ENCODE measurements around the gene BIN1. TPM values are rescaled to one million over a fixed set of nuclear protein-coding genes. Genes with fewer than 3 reads are reported as not detected.
A peak's percentile ranks its signal among the peaks of the same experiment; 100 is the strongest.

The BIN1 gene
- total RNA-seq, 2 experiments from 2014 or later: 1.5 to 14.1 TPM

DNA sequence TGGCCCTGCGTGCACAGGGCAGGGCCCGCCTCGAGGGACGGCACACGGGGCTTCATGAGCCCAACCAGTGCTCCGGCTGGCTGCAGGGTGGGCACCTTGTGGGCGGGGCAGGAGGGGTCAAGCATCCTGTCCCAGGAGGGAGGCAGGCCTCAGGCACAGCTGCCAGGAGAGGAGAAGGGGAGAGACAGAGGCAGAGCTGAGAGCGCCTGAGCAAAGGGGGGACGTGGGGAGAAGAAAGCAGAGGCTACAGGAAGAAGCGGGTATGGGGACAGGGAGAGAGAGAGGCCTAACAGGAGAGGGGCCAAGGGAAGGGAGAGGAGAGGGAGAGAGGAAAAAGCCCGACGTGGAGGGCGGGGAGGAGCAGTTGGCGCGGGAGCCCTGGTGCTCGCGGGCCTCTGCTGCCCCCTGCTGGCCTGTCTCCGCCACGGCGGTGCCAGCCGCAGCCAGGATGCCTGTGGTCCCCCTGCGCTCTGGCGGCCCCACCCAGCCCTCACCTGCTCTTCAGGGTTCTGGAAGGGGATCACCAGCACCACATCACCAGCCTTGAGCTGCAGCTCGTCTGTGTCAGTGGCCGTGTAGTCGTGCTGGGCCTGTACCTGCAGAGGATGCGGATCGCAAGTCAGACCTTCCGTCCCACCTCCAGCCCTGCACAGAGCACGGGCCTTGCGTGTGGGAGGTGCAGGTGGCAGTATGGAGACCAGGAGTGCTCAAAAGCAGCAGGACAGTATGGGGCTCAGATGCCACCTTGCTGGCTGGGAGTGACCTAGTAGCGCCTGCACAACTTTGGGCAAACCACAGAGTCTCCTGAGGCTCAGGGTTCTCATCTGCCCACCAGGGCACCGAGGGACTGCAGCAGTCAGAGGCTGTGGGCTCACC lies 56.8 kb downstream of the BIN1 start:
- TF ChIP-seq EZH2phosphoT487 (IDR thresholded peaks at IDR 0.05; ENCODE audit: borderline replicate concordance, low read depth, low read length): no peak
- TF ChIP-seq, protein P1, sequence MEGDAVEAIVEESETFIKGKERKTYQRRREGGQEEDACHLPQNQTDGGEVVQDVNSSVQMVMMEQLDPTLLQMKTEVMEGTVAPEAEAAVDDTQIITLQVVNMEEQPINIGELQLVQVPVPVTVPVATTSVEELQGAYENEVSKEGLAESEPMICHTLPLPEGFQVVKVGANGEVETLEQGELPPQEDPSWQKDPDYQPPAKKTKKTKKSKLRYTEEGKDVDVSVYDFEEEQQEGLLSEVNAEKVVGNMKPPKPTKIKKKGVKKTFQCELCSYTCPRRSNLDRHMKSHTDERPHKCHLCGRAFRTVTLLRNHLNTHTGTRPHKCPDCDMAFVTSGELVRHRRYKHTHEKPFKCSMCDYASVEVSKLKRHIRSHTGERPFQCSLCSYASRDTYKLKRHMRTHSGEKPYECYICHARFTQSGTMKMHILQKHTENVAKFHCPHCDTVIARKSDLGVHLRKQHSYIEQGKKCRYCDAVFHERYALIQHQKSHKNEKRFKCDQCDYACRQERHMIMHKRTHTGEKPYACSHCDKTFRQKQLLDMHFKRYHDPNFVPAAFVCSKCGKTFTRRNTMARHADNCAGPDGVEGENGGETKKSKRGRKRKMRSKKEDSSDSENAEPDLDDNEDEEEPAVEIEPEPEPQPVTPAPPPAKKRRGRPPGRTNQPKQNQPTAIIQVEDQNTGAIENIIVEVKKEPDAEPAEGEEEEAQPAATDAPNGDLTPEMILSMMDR (conservative IDR thresholded peaks at IDR 0.05; ENCODE audit: low read length): peak; percentile 83
- no peak overlapping the region for H3K4me3 ChIP-seq (ENCODE audit: low read depth, low read length, poor library complexity, severe bottlenecking)
- H3K4me2 ChIP-seq (ENCODE audit: low read length): no peak overlapping the region; the same call in 1 of the 2 replicates
- no peaks in the 10 kb centered on the region for H3K36me3 ChIP-seq (ENCODE audit: insufficient read depth, low read length)
- no peaks in the 10 kb centered on the region for H3K4me1 ChIP-seq (ENCODE audit: insufficient read depth, low read length, poor library complexity, severe bottlenecking)
- POLR2A ChIA-PET: no interaction called here
- intact Hi-C loops (cut with micrococcal nuclease; ENCODE audit: unreplicated experiment): no loop called here
- BruUV-seq (replicated peaks): no TSS peak
- H3K27ac ChIP-seq (ENCODE audit: low read depth, low read length, poor library complexity, severe bottlenecking): no peak overlapping the region
- CTCF ChIA-PET (ENCODE audit: unreplicated experiment): interaction anchor here (0.5 to 0.6 kb wide), 2 partner anchors 11 to 120 kb away, joined by 3 read pairs; no protein-coding TSS in a partner anchor
- DNase-seq (ENCODE audit: low spot score): peak; percentile 52
- H4K20me1 ChIP-seq (ENCODE audit: insufficient read depth, low read length): no peaks in the 10 kb centered on the region
- H3K79me2 ChIP-seq (ENCODE audit: insufficient read depth, low read depth, low read length): no peaks in the 10 kb centered on the region
- H3K9me2 ChIP-seq (ENCODE audit: insufficient read depth, low read length): no peaks in the 10 kb centered on the region
- no peaks in the 10 kb centered on the region for H3K9me3 ChIP-seq (ENCODE audit: low read length)
- H2AFZ ChIP-seq (ENCODE audit: low read length): no peak overlapping the region; the same call in 1 of the 2 replicates

DNA sequence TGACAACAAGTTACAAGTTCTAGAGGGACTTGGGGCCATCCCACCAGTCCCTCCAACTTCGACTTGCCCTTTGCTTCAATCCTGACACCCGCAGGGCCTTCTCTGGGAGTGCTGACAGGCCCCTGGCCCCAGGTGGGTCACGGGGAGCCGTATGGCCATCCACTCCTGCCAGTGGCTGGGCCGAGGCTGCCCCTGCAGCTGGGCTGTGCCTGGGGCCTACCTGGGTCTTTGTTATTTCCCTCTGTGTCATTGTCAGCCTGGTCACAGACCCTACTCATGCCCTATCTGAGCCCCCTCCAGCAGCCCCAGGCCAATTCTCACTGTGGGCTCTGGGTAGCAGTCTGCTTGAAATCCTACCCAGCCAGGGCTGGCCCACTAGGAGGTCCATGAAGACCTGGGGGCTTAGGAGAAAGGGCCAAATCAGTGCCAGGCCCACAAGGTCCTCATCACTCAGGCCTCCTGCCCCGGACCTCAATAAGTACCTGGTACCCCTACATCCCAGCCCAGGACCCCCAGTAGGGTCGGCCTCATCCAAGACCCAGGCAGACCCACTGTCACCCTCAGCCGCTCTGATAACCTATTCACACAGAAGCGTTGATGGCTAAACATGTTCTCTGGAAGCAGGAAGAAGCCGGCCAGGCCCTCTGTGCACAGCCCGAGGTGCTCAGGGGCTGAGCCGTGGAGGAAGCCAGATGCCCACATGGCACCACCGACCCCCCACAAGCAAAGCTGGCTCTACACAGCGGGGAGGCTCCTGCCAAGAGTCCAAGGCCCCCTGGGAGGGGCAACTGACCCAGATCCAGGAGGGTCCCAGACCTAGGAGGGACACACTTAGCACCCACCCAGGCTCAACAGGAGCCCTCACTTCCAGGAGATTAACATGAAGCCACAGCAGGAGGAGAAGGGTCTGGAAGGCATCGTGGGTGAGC lies 57.7 kb downstream of the BIN1 start:
- Histone ChIP-seq H3K79me2 (ENCODE audit: insufficient read depth, low read depth, low read length) (no peaks in the 10 kb centered on the region), H3K9me3 (ENCODE audit: low read length) (no peaks in the 10 kb centered on the region), H3K27ac (ENCODE audit: low read depth, low read length, poor library complexity, severe bottlenecking) (no peak overlapping the region), H3K4me3 (ENCODE audit: low read depth, low read length, poor library complexity, severe bottlenecking) (no peak overlapping the region), H3K36me3 (ENCODE audit: insufficient read depth, low read length) (no peaks in the 10 kb centered on the region), H3K4me2 (ENCODE audit: low read length) (no peak overlapping the region), H3K4me1 (ENCODE audit: insufficient read depth, low read length, poor library complexity, severe bottlenecking) (no peaks in the 10 kb centered on the region), H3K9me2 (ENCODE audit: insufficient read depth, low read length) (no peaks in the 10 kb centered on the region), H2AFZ (ENCODE audit: low read length) (no peak overlapping the region), H4K20me1 (ENCODE audit: insufficient read depth, low read length) (no peaks in the 10 kb centered on the region)
- no peak for DNase-seq (ENCODE audit: low spot score)
- ChIA-PET POLR2A (no interaction called here), CTCF (ENCODE audit: unreplicated experiment) (no interaction called here)
- no TSS peak for BruUV-seq (replicated peaks)
- no peak for TF ChIP-seq EZH2phosphoT487 (IDR thresholded peaks at IDR 0.05; ENCODE audit: borderline replicate concordance, low read depth, low read length)
- TF ChIP-seq, protein P1 (conservative IDR thresholded peaks at IDR 0.05; ENCODE audit: low read length): no peak
- intact Hi-C loops (cut with micrococcal nuclease; ENCODE audit: unreplicated experiment): no loop called here
